HepG2 (cell line): ENCODE measurements around the gene MOB4. TPM values are rescaled to one million over a fixed set of nuclear protein-coding genes. Genes with fewer than 3 reads are reported as not detected.

Source experiments
- AGO2 ChIP-seq: fragments of 200-400 bp; formaldehyde crosslinking; optimal IDR thresholded peaks from 2 replicates; pipeline ENCODE3; 2017; ENCODE audit warnings: mild to moderate bottlenecking, low read depth, low read length, moderate library complexity
- ATRX ChIP-seq: sonication (generic); formaldehyde crosslinking; IDR thresholded peaks from 2 replicates; pipeline ENCODE4 v1.4.0; 2020; ENCODE audit warnings: missing genetic modification reagents, borderline replicate concordance
- CBX1 ChIP-seq: IDR thresholded peaks from one replicate; pipeline ENCODE4 v1.6.1; 2016; ENCODE audit warnings: antibody characterized with exemption, low read depth
- CEBPG ChIP-seq: IDR thresholded peaks from 2 replicates; pipeline ENCODE4 v1.6.1; 2016
- FIP1L1 ChIP-seq: fragments of 200-400 bp; formaldehyde crosslinking; IDR thresholded peaks from 2 replicates; pipeline ENCODE4 v1.6.1; 2018; ENCODE audit warnings: low read depth, mild to moderate bottlenecking, low read length, moderate library complexity, borderline replicate concordance; ENCODE audit not compliant: insufficient read depth
- GFI1 ChIP-seq: sonication (generic); formaldehyde crosslinking; IDR thresholded peaks from 2 replicates; pipeline ENCODE4 v1.5.0; 2020; ENCODE audit warnings: missing genetic modification reagents, mild to moderate bottlenecking, borderline replicate concordance
- HES4 ChIP-seq: sonication (generic); formaldehyde crosslinking; IDR thresholded peaks from 2 replicates; pipeline ENCODE4 v1.9.0; 2021; ENCODE audit warnings: mild to moderate bottlenecking, missing genetic modification reagents, borderline replicate concordance
- RORA ChIP-seq: sonication (generic); formaldehyde crosslinking; IDR thresholded peaks from 2 replicates; pipeline ENCODE4 v1.5.0; 2020; ENCODE audit warnings: mild to moderate bottlenecking, missing genetic modification reagents, moderate library complexity
- SNAPC2 ChIP-seq: sonication (generic); formaldehyde crosslinking; IDR thresholded peaks from 2 replicates; pipeline ENCODE4 v1.8.1; 2022; ENCODE audit warnings: mild to moderate bottlenecking, missing genetic modification reagents
- SP4 ChIP-seq: sonication (generic); formaldehyde crosslinking; IDR thresholded peaks from 2 replicates; pipeline ENCODE4 v1.8.1; 2023; ENCODE audit warnings: mild to moderate bottlenecking, missing genetic modification reagents
- SPEN ChIP-seq: sonication (generic); formaldehyde crosslinking; IDR thresholded peaks from 2 replicates; pipeline ENCODE4 v1.5.1; 2020; ENCODE audit warnings: low read depth, mild to moderate bottlenecking, missing genetic modification reagents
- SYNCRIP ChIP-seq: fragments of 200-400 bp; formaldehyde crosslinking; IDR thresholded peaks from 2 replicates; pipeline ENCODE4 v1.6.1; 2018; ENCODE audit warnings: mild to moderate bottlenecking, low read depth, low read length; ENCODE audit not compliant: insufficient read depth
- U2AF1 ChIP-seq: fragments of 200-400 bp; formaldehyde crosslinking; optimal IDR thresholded peaks from 2 replicates; pipeline ENCODE3; 2017; ENCODE audit warnings: mild to moderate bottlenecking, low read depth, low read length
- ZFAT ChIP-seq: sonication (generic); formaldehyde crosslinking; conservative IDR thresholded peaks from 2 replicates; pipeline ENCODE4 v1.8.1; 2023; ENCODE audit warnings: missing genetic modification reagents, inconsistent platforms
- ZFP1 ChIP-seq: IDR thresholded peaks from 2 replicates; pipeline ENCODE4 v1.6.1; 2016
- ZFP82 ChIP-seq: sonication (generic); formaldehyde crosslinking; IDR thresholded peaks from 2 replicates; pipeline ENCODE4 v1.5.1; 2020; ENCODE audit warnings: mild to moderate bottlenecking, missing genetic modification reagents, borderline replicate concordance
- ZNF3 ChIP-seq: IDR thresholded peaks from 2 replicates; pipeline ENCODE4 v1.7.0; 2017; ENCODE audit warnings: inconsistent platforms
- ZNF547 ChIP-seq: sonication (generic); formaldehyde crosslinking; IDR thresholded peaks from 2 replicates; pipeline ENCODE4 v1.5.1; 2020; ENCODE audit warnings: mild to moderate bottlenecking, missing genetic modification reagents
- ZNF570 ChIP-seq: sonication (generic); formaldehyde crosslinking; IDR thresholded peaks from 2 replicates; pipeline ENCODE4 v1.4.0; 2020; ENCODE audit warnings: mild to moderate bottlenecking, missing genetic modification reagents, borderline replicate concordance
- ZNF720 ChIP-seq: sonication (generic); formaldehyde crosslinking; IDR thresholded peaks from 2 replicates; pipeline ENCODE4 v1.4.0; 2020; ENCODE audit warnings: missing genetic modification reagents
- ZNF768 ChIP-seq: sonication (generic); formaldehyde crosslinking; IDR thresholded peaks from 2 replicates; pipeline ENCODE4 v1.4.0; 2020; ENCODE audit warnings: missing genetic modification reagents
- polyA plus RNA-seq, 8 experiments: library from polyadenylated mRNA; depleted of rRNA in 3 of 8; stranded (reverse) in 7 of 8; unstranded in 1 of 8; fragments of >200 nt; fragmentation: Illumina TruSeq in 4 of 8; extraction: Trizol in 4 of 8; gene quantifications; 2 replicates each; pipeline versions ENCODE4 v1.2.1 to v1.2.3, GENCODE V29; 2011 to 2016; ENCODE audit warnings: low read depth in 4 of 8, missing spikeins in 1 of 8, mixed read lengths in 1 of 8; ENCODE audit not compliant: insufficient read depth in 1 of 8
- total RNA-seq, 5 experiments: library from RNA; depleted of rRNA; stranded (reverse); fragments of >200 nt; fragmentation: Illumina TruSeq; extraction: Trizol; gene quantifications; 2 replicates each; pipeline ENCODE4 v1.2.3, GENCODE V29; 2016; ENCODE audit warnings: low read depth in 1 of 5
- TF ChIP-seq, protein P1 (sequence below): sonication (generic); formaldehyde crosslinking; IDR thresholded peaks from 2 replicates; pipeline ENCODE4 v1.4.0; 2020; ENCODE audit warnings: missing genetic modification reagents, borderline replicate concordance
- TF ChIP-seq, protein P2 (sequence below): IDR thresholded peaks from 2 replicates; pipeline ENCODE4 v1.6.1; 2016; ENCODE audit warnings: mild to moderate bottlenecking
- TF ChIP-seq, protein P3 (sequence below): conservative IDR thresholded peaks from 2 replicates; pipeline ENCODE4 v1.6.1; 2018; ENCODE audit warnings: missing genetic modification reagents
- TF ChIP-seq, protein P4 (sequence below): sonication (generic); IDR thresholded peaks from 2 replicates; pipeline ENCODE4 v1.6.1; 2016; ENCODE audit warnings: low read depth, borderline replicate concordance

The MOB4 gene
- total and polyA plus RNA-seq, 2 of the 13 experiments (the other 11 are each of a cell fraction or from before 2014, with no cell fraction given): 35.7 to 38.6 TPM

DNA sequence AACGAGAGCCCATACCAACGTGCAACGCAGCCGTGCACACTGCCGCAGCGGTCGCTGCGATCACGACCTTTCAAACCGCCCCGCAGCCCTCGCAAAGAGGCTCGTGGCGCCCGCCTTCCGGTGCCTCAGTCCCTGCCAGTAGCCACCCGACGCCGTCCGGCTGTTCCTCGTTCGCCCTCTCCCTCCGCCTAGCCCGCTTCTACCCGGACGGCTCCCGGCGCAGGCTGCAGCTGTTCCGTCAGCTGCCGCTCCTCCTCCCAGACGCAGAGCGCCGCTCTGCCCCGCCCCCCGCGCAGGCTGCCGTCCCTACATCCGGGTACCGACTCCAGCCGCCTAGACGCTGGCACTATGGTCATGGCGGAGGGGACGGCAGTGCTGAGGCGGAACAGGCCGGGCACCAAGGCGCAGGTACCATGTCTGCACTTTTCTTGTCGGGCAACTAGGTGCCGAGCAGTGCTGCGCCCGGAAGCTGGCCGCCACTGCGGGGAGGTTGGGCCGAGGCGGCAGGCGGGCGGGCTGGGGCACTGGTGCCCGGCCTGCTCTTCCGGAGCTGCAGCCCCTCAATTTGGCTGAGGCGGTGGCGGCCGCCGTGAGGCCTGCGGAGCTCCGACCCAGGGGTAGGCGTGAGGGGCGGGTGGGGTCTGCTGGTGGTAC lies at the start of gene MOB4 (continued):
- TF ChIP-seq, protein P1, sequence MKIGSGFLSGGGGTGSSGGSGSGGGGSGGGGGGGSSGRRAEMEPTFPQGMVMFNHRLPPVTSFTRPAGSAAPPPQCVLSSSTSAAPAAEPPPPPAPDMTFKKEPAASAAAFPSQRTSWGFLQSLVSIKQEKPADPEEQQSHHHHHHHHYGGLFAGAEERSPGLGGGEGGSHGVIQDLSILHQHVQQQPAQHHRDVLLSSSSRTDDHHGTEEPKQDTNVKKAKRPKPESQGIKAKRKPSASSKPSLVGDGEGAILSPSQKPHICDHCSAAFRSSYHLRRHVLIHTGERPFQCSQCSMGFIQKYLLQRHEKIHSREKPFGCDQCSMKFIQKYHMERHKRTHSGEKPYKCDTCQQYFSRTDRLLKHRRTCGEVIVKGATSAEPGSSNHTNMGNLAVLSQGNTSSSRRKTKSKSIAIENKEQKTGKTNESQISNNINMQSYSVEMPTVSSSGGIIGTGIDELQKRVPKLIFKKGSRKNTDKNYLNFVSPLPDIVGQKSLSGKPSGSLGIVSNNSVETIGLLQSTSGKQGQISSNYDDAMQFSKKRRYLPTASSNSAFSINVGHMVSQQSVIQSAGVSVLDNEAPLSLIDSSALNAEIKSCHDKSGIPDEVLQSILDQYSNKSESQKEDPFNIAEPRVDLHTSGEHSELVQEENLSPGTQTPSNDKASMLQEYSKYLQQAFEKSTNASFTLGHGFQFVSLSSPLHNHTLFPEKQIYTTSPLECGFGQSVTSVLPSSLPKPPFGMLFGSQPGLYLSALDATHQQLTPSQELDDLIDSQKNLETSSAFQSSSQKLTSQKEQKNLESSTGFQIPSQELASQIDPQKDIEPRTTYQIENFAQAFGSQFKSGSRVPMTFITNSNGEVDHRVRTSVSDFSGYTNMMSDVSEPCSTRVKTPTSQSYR (CRISPR knock-in tag): peak; percentile 94
- TF ChIP-seq ZFAT (CRISPR knock-in tag): 0 out of 2 replicates have a peak, but pooled peaks have one; percentile 0
- peak; percentile 99; the same call in 1 of the 2 replicates for TF ChIP-seq ZFP82 (CRISPR knock-in tag)
- TF ChIP-seq U2AF1: no peak
- peak; percentile 23; the same call in 1 of the 2 replicates for TF ChIP-seq ZNF570
- peak; percentile 99 for TF ChIP-seq SNAPC2 (CRISPR knock-in tag)
- peak; percentile 76; the same call in 1 of the 2 replicates for TF ChIP-seq CEBPG
- TF ChIP-seq ZNF3 (CRISPR knock-in tag): 0 out of 2 replicates have a peak, but pooled peaks have one; percentile 13
- peak; percentile 97; the same call in 1 of the 2 replicates for TF ChIP-seq FIP1L1
- TF ChIP-seq, protein P2, sequence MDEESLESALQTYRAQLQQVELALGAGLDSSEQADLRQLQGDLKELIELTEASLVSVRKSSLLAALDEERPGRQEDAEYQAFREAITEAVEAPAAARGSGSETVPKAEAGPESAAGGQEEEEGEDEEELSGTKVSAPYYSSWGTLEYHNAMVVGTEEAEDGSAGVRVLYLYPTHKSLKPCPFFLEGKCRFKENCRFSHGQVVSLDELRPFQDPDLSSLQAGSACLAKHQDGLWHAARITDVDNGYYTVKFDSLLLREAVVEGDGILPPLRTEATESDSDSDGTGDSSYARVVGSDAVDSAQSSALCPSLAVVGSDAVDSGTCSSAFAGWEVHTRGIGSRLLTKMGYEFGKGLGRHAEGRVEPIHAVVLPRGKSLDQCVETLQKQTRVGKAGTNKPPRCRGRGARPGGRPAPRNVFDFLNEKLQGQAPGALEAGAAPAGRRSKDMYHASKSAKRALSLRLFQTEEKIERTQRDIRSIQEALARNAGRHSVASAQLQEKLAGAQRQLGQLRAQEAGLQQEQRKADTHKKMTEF (CRISPR knock-in tag): peak; percentile 100
- TF ChIP-seq, protein P3, sequence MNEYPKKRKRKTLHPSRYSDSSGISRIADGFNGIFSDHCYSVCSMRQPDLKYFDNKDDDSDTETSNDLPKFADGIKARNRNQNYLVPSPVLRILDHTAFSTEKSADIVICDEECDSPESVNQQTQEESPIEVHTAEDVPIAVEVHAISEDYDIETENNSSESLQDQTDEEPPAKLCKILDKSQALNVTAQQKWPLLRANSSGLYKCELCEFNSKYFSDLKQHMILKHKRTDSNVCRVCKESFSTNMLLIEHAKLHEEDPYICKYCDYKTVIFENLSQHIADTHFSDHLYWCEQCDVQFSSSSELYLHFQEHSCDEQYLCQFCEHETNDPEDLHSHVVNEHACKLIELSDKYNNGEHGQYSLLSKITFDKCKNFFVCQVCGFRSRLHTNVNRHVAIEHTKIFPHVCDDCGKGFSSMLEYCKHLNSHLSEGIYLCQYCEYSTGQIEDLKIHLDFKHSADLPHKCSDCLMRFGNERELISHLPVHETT (CRISPR knock-in tag): peak; percentile 97
- no peak for TF ChIP-seq RORA (CRISPR knock-in tag)
- TF ChIP-seq ZNF720: peak; percentile 95; the same call in 1 of the 2 replicates
- TF ChIP-seq HES4: peak; percentile 95
- TF ChIP-seq CBX1: peak; percentile 95
- TF ChIP-seq ZNF768 (CRISPR knock-in tag): peak; percentile 82; the same call in 1 of the 2 replicates
- TF ChIP-seq, protein P4, sequence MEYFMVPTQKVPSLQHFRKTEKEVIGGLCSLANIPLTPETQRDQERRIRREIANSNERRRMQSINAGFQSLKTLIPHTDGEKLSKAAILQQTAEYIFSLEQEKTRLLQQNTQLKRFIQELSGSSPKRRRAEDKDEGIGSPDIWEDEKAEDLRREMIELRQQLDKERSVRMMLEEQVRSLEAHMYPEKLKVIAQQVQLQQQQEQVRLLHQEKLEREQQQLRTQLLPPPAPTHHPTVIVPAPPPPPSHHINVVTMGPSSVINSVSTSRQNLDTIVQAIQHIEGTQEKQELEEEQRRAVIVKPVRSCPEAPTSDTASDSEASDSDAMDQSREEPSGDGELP: peak; percentile 98
- TF ChIP-seq ATRX: no peak
- peak; percentile 86 for TF ChIP-seq GFI1 (CRISPR knock-in tag)
- TF ChIP-seq ZFP1 (CRISPR knock-in tag): peak; percentile 89; the same call in 1 of the 2 replicates
- peak; percentile 97 for TF ChIP-seq AGO2
- TF ChIP-seq SPEN (CRISPR knock-in tag): peak; percentile 100
- TF ChIP-seq SYNCRIP: no peak
- TF ChIP-seq SP4 (CRISPR knock-in tag): peak; percentile 99
- peak; percentile 99 for TF ChIP-seq ZNF547 (CRISPR knock-in tag)
